Brain microvascular endothelial cell (primary cell): Measurements from ENCODE around the gene RTCA.
"Not testable (repeated sequence)": the region's sequence is repeated elsewhere in the genome, so short reads cannot be mapped to it uniquely, and the experiment has no call there.

Experiments used
- DNase-seq: peaks from one replicate; pipeline ENCODE4 v3.0.0-alpha.2; 2020
- H3K27ac ChIP-seq: fragments of 250-450 bp; sonication (Bioruptor Pico); 2 replicates; pipeline ENCODE4 v1.5.1; 2020; ENCODE audit warnings: mild to moderate bottlenecking, moderate library complexity
- H3K27me3 ChIP-seq: fragments of 250-450 bp; sonication (Bioruptor Pico); replicated peaks from 2 replicates; pipeline ENCODE4 v1.5.1; 2020; ENCODE audit warnings: mild to moderate bottlenecking
- H3K36me3 ChIP-seq: fragments of 250-450 bp; sonication (Bioruptor Pico); replicated peaks from 2 replicates; pipeline ENCODE4 v1.5.1; 2020; ENCODE audit warnings: mild to moderate bottlenecking
- H3K4me3 ChIP-seq: 2 replicates; pipeline ENCODE4 v1.5.1; 2011; ENCODE audit warnings: low read depth, mild to moderate bottlenecking, control low read depth, low read length, moderate library complexity
- CTCF ChIP-seq: IDR thresholded peaks from 2 replicates; pipeline ENCODE4 v1.5.1; 2011; ENCODE audit warnings: low read depth, mild to moderate bottlenecking, moderate library complexity, low read length, control low read depth, inconsistent platforms; ENCODE audit errors: missing control alignments
- in situ Hi-C: cut with HindIII; loops from 2 replicates; pipeline ENCODE4 v1.10.0; 2017; ENCODE audit warnings: low sequenced_read_pairs, low pct_ligation_motif_present

Gene RTCA

GRCh38 chr1:100250264-100250663 is 15.8 kb upstream of the RTCA start:
- in situ Hi-C loops: no loop called here
- TF ChIP-seq CTCF: no peak
- H3K4me3 ChIP-seq: peak overlapping the region; percentile 92
- H3K27me3 ChIP-seq: no peaks in the 10 kb centered on the region
- H3K36me3 ChIP-seq: no peaks in the 10 kb centered on the region
- H3K27ac ChIP-seq: peak overlapping the region; percentile 33
- no peak for DNase-seq

GRCh38 chr1:100250807-100251206 is 15.2 kb upstream of the RTCA start:
- no peak overlapping the region for H3K4me3 ChIP-seq
- H3K27me3 ChIP-seq: no peaks in the 10 kb centered on the region
- no peaks in the 10 kb centered on the region for H3K36me3 ChIP-seq
- H3K27ac ChIP-seq: no peak overlapping the region
- TF ChIP-seq CTCF: no peak
- in situ Hi-C loops: no loop called here
- DNase-seq: no peak

- Histone ChIP-seq H3K27ac (no peak overlapping the region), H3K36me3 (no peaks in the 10 kb centered on the region), H3K27me3 (no peaks in the 10 kb centered on the region), H3K4me3 (no peak overlapping the region)
- in situ Hi-C loops: no loop called here
- no peak for DNase-seq
- TF ChIP-seq CTCF: no peak
These were observed 13.1 kb upstream of the RTCA start for GRCh38 chr1:100252901-100253300.

- Histone ChIP-seq H3K36me3 (no peaks in the 10 kb centered on the region), H3K27me3 (no peaks in the 10 kb centered on the region), H3K4me3 (no peak overlapping the region), H3K27ac (no peak overlapping the region)
- in situ Hi-C loops: no loop called here
- no peak for TF ChIP-seq CTCF
- DNase-seq: no peak
These were observed 12.5 kb upstream of the RTCA start for GRCh38 chr1:100253552-100253951.

- H3K4me3 ChIP-seq, DNase-seq, H3K27ac ChIP-seq, H3K27me3 ChIP-seq, in situ Hi-C loops, H3K36me3 ChIP-seq: not testable (repeated sequence)
These were observed 9.7 kb upstream of the RTCA start for GRCh38 chr1:100256273-100256672.

GRCh38 chr1:100258427-100258826 is 7.6 kb upstream of the RTCA start:
- DNase-seq, in situ Hi-C loops, H3K27me3 ChIP-seq, H3K36me3 ChIP-seq, H3K4me3 ChIP-seq, H3K27ac ChIP-seq: not testable (repeated sequence)

- Histone ChIP-seq H3K27ac (no peak overlapping the region), H3K27me3 (no peaks in the 10 kb centered on the region), H3K36me3 (no peaks in the 10 kb centered on the region), H3K4me3 (no peak overlapping the region)
- TF ChIP-seq CTCF: no peak
- no peak for DNase-seq
- in situ Hi-C loops: no loop called here
These were observed 4.3 kb upstream of the RTCA start for GRCh38 chr1:100261686-100262085.

- H3K27me3 ChIP-seq, in situ Hi-C loops, H3K27ac ChIP-seq, H3K36me3 ChIP-seq, H3K4me3 ChIP-seq: not testable (repeated sequence)
- peak; percentile 19 for DNase-seq
These were observed 1.9 kb upstream of the RTCA start for GRCh38 chr1:100264081-100264480.
